Nasal cavity respiratory epithelium epithelial cell of viscerocranial mucosa (primary cell): ENCODE measurements around the gene TMEM238L. TPM values are rescaled to one million over a fixed set of nuclear protein-coding genes. Genes with fewer than 3 reads are reported as not detected.

ENCODE experiments used
- total RNA-seq: library from RNA; depleted of rRNA; stranded (reverse); fragments of >200 nt; gene quantifications from 2 replicates; pipeline ENCODE4 v1.2.3, GENCODE V29; 2014

Gene TMEM238L
- 0.34 TPM in 1 of 2 replicates, not detected in the other for total RNA-seq

GRCh38 chr17:10803830-10804475 is at the start of gene TMEM238L:
TMEM238L (minus strand) TSS chr17:10804099; CDS start chr17:10803963, 136 bp downstream.

GRCh38 chr17:10837921-10838320 is 34.0 kb upstream of the TMEM238L start, which contains the start of gene PIRT:
PIRT (minus strand) TSS chr17:10838087; CDS start chr17:10825645, 12,442 bp downstream.

Other genes starting within 250 kb of the TMEM238L start
- gene MYH3, start 146.8 kb downstream of the TMEM238L start, total RNA-seq: 0.64 and 0.68 TPM in 2 replicates
- 28.4 and 41.2 TPM in 2 replicates for gene SCO1, start 106.6 kb downstream of the TMEM238L start, total RNA-seq
- gene ADPRM, start 106.5 kb downstream of the TMEM238L start, total RNA-seq: 15.7 and 18.8 TPM in 2 replicates
- gene TMEM220, start 74.1 kb downstream of the TMEM238L start, total RNA-seq: under 0.01 and 0.36 TPM in 2 replicates
- not detected in 2 replicates for gene PIRT, start 34.0 kb upstream of the TMEM238L start, total RNA-seq